Measurements from ENCODE around the gene PDIA4. TPM values are rescaled to one million over a fixed set of nuclear protein-coding genes. Genes with fewer than 3 reads are reported as not detected.
"Not testable (repeated sequence)": the region's sequence is repeated elsewhere in the genome, so short reads cannot be mapped to it uniquely, and the experiment has no call there.

PDIA4 gene
- total RNA-seq, 1 donor from 2014 or later: 324 TPM

GRCh38 chr7:149036676-149037075 lies 8.4 kb upstream of the PDIA4 start:
- DNase-seq (ENCODE audit: extremely low read depth, low read depth, low spot score): no peak

- DNase-seq (ENCODE audit: extremely low read depth, low read depth, low spot score): no peak
Measured at GRCh38 chr7:149031353-149031910, 3.1 kb upstream of the PDIA4 start.

- DNase-seq (ENCODE audit: extremely low read depth, low read depth, low spot score): not testable (repeated sequence)
Measured at GRCh38 chr7:149030439-149030838, 2.1 kb upstream of the PDIA4 start.

- DNase-seq (ENCODE audit: extremely low read depth, low read depth, low spot score): no peak
Measured at GRCh38 chr7:149027611-149028345, 527 bp downstream of the PDIA4 start.

GRCh38 chr7:149027055-149027454 lies 1.2 kb downstream of the PDIA4 start:
- DNase-seq (ENCODE audit: extremely low read depth, low read depth, low spot score): no peak

- DNase-seq (ENCODE audit: extremely low read depth, low read depth, low spot score): no peak
Measured at GRCh38 chr7:149023662-149024061, 4.6 kb downstream of the PDIA4 start.

GRCh38 chr7:149022756-149023360 lies 5.4 kb downstream of the PDIA4 start:
- no peak for DNase-seq (ENCODE audit: extremely low read depth, low read depth, low spot score)

GRCh38 chr7:149021725-149022062 lies 6.6 kb downstream of the PDIA4 start:
- no peak for DNase-seq (ENCODE audit: extremely low read depth, low read depth, low spot score)

GRCh38 chr7:149020483-149020882 lies 7.8 kb downstream of the PDIA4 start:
- DNase-seq (ENCODE audit: extremely low read depth, low read depth, low spot score): no peak

GRCh38 chr7:149016876-149017275 lies 11.4 kb downstream of the PDIA4 start:
- no peak for DNase-seq (ENCODE audit: extremely low read depth, low read depth, low spot score)

- no peak for DNase-seq (ENCODE audit: extremely low read depth, low read depth, low spot score)
Measured at GRCh38 chr7:149014309-149014708, 14.0 kb downstream of the PDIA4 start.

GRCh38 chr7:149013876-149014275 lies 14.4 kb downstream of the PDIA4 start:
- no peak for DNase-seq (ENCODE audit: extremely low read depth, low read depth, low spot score)

GRCh38 chr7:149012730-149013129 lies 15.6 kb downstream of the PDIA4 start:
- not testable (repeated sequence) for DNase-seq (ENCODE audit: extremely low read depth, low read depth, low spot score)

- no peak for DNase-seq (ENCODE audit: extremely low read depth, low read depth, low spot score)
Measured at GRCh38 chr7:149011491-149011890, 16.8 kb downstream of the PDIA4 start.

- no peak for DNase-seq (ENCODE audit: extremely low read depth, low read depth, low spot score)
Measured at GRCh38 chr7:149010451-149010850, 17.9 kb downstream of the PDIA4 start.

- DNase-seq (ENCODE audit: extremely low read depth, low read depth, low spot score): no peak
Measured at GRCh38 chr7:149009527-149009926, 18.8 kb downstream of the PDIA4 start.

- DNase-seq (ENCODE audit: extremely low read depth, low read depth, low spot score): no peak
Measured at GRCh38 chr7:149007611-149008010, 20.7 kb downstream of the PDIA4 start.

GRCh38 chr7:149007146-149007545 lies 21.2 kb downstream of the PDIA4 start:
- no peak for DNase-seq (ENCODE audit: extremely low read depth, low read depth, low spot score)

- DNase-seq (ENCODE audit: extremely low read depth, low read depth, low spot score): no peak
Measured at GRCh38 chr7:149006345-149006725, 22.0 kb downstream of the PDIA4 start.

- no peak for DNase-seq (ENCODE audit: extremely low read depth, low read depth, low spot score)
Measured at GRCh38 chr7:149005427-149006344, 22.6 kb downstream of the PDIA4 start.
